Retinal pigment epithelial cell (primary cell): Measurements from ENCODE around the gene C1orf232.

ENCODE experiments used
- DNase-seq: peaks from one replicate; pipeline ENCODE4 v3.0.0-alpha.2; 2010; ENCODE audit warnings: low read depth
- H3K4me3 ChIP-seq: 2 replicates; pipeline ENCODE4 v1.5.1; 2011; ENCODE audit warnings: mild to moderate bottlenecking, low read length, control low read depth, moderate library complexity
- CTCF ChIP-seq: conservative IDR thresholded peaks from 2 replicates; pipeline ENCODE4 v1.5.1; 2011; ENCODE audit warnings: low read depth, low read length, control low read depth, inconsistent platforms

The C1orf232 gene

GRCh38 chr1:26169198-26169554 is 413 bp upstream of the C1orf232 start:
- TF ChIP-seq CTCF: no peak
- peak overlapping the region; percentile 74 for H3K4me3 ChIP-seq
- DNase-seq: no peak

- no peak for DNase-seq
- H3K4me3 ChIP-seq: no peak overlapping the region
- TF ChIP-seq CTCF: no peak
Measured at GRCh38 chr1:26166719-26167281, 2.0 kb downstream of the C1orf232 start.

GRCh38 chr1:26164861-26165842 is 3.6 kb downstream of the C1orf232 start:
- DNase-seq: no peak
- no peak overlapping the region for H3K4me3 ChIP-seq

GRCh38 chr1:26164036-26164860 is 4.5 kb downstream of the C1orf232 start:
- DNase-seq: no peak
- peak overlapping the region; percentile 44 for H3K4me3 ChIP-seq
- peak; percentile 31 for TF ChIP-seq CTCF

More at GRCh38 chr1:26164861-26165842, 3.6 kb downstream of the C1orf232 start:
- peak; percentile 3 for TF ChIP-seq CTCF

GRCh38 chr1:26163684-26164035 is 5.1 kb downstream of the C1orf232 start:
- no peak for DNase-seq
- TF ChIP-seq CTCF: no peak
- H3K4me3 ChIP-seq: no peak overlapping the region

GRCh38 chr1:26162220-26162709 is 6.5 kb downstream of the C1orf232 start:
- peak overlapping the region; percentile 33 for H3K4me3 ChIP-seq
- peak; percentile 1 for TF ChIP-seq CTCF
- DNase-seq: no peak
